COR-L47 (cell line): ENCODE data around the gene ZNF74.
"Not testable (repeated sequence)": the region's sequence is repeated elsewhere in the genome, so short reads cannot be mapped to it uniquely, and the experiment has no call there.

Source experiments
- DNase-seq: peaks from one replicate; lab custom pipeline; 2025; lab: John Stamatoyannopoulos, UW

ZNF74 gene

DNA sequence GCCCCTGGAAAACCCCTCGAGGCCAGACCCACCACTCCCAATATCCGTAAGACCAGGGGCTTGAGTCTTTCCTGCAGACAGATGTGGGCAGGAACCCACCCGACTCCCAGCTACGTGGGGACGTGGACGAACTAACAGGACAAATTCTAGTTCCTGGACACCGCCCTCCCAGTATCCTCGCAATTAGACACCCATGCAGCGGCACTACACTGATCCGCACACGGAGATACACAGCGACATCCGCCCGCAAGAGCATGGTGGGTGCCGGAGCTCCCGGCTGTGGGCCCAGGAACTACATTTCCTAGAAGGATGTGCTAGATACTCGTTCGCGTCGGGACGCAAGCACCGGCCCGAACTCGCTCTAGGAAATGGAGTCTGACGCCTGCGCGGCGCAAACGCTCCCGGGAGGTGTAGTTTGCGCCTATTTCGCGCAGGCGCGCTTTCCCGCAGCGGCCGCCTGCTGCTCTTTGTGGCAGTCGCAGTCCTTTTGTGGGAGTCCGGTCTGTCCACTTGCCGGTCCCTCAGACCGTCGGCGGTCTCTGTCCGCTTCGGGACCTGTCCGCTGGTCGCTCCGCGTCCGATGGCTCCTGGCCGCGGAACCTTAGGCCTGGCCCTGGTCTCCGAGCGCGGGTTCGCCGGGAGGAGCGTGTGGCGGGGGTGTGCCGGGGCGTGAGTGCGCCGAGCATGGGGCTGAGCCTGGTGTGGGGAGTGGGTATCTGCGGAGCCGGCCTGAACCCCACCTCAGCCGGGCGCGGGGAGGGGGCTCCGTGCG lies at the start of gene ZNF74:
Gene ZNF74 (plus strand): TSS at position 447 of the 772 bp plus-strand sequence. CDS start 478 bp downstream, outside the sequence.
- peak; percentile 93 for DNase-seq

GRCh38 chr22:20346553-20346952 lies 47.4 kb upstream of the ZNF74 start:
- not testable (repeated sequence) for DNase-seq

DNA sequence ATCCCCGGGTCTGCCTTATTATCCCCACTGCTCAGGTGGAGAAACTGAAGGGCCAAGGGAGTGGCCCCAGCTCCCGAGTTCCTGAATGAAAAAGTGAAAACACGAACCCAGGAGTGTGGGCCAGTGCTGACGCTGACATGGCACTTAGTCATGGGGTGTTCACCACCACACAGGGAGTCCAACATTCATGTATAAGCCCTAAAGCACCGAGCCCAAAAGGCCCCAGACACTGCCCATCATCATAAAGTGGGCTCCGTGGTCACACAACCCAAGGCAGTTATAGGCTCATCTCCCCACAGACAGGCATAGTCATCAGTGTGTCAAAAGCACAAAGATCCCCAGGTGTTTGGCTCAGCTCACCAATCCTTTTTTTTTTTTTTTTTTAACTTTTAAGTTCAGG lies 41.4 kb upstream of the ZNF74 start:
- DNase-seq: not testable (repeated sequence)

DNA sequence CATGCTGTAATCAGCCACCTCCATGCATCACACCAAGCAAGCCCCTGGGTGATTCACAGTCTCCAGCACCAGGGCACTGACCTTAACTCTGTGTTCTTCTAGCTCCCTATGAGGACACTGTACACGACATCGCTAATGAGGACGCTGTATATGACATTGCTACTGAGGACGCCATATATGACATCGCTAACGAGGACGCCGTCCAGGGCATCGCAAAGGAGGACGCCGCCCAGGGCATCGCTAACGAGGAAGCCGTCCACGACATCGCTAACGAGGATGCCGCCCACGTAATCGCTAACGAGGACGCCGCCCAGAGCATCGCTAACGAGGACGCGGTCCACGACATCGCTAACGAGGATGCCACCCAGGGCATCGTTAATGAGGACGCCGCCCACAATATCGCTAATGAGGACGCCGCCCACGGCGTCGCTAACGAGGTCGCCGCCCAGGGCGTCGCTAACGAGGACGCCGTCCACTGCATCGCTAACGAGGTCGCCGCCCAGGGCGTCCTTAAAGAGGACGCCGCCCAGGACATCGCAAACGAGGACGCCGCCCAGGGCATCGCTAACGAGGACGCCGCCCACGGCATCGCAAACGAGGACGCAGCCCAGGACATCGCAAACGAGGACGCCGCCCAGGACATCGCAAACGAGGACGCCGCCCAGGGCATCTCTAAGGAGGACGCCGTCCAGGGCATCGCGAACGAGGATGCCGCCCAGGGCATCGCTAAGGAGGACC lies 39.5 kb upstream of the ZNF74 start:
- no peak for DNase-seq

DNA sequence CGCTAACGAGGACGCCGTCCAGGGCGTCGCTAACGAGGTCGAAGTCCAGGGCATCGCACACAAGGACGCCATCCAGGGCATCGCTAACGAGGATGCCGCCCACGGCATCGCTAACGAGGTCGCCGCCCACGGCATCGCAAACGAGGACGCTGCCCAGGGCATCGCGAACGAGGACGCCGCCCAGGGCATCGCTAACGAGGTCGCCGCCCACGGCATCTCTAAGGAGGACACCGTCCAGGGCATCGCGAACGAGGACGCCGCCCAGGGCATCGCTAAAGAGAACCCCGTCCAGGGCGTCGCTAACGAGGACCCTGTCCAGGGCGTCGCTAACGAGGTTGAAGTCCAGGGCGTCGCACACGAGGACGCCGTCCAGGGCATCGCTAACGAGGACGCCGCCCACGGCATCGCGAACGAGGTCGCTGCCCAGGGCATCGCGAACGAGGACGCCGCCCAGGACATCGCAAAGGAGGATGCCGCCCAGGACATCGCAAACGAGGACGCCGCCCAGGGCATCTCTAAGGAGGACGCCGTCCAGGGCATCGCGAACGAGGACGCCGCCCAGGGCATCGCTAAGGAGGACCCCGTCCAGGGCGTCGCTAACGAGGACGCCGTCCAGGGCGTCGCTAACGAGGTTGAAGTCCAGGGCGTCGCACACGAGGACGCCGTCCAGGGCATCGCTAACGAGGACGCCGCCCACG lies 37.9 kb upstream of the ZNF74 start:
- not testable (repeated sequence) for DNase-seq

DNA sequence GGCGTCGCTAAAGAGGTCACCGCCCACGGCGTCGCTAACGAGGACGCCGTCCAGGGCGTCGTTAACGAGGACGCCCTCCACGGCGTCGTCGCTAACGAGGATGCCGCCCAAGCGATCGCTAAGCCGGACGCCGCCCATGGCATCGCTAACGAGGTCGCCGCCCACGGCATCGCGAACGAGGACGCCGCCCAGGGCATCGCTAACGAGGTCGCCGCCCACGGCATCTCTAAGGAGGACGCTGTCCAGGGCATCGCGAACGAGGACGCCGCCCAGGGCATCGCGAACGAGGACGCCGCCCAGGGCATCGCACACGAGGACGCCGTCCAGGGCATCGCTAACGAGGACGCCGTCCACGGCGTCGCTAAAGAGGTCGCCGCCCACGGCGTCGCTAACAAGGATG lies 37.0 kb upstream of the ZNF74 start:
- not testable (repeated sequence) for DNase-seq

DNA sequence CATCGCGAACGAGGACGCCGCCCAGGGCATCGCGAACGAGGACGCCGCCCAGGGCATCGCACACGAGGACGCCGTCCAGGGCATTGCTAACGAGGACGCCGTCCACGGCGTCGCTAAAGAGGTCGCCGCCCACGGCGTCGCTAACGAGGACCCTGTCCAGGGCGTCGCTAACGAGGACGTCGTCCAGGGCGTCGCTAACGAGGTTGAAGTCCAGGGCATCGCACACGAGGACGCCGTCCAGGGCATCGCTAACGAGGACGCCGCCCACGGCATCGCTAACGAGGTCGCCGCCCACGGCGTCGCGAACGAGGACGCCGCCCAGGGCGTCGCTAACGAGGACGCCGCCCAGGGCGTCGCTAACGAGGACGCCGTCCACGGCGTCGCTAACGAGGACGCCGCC lies 36.0 kb upstream of the ZNF74 start:
- DNase-seq: not testable (repeated sequence)

DNA sequence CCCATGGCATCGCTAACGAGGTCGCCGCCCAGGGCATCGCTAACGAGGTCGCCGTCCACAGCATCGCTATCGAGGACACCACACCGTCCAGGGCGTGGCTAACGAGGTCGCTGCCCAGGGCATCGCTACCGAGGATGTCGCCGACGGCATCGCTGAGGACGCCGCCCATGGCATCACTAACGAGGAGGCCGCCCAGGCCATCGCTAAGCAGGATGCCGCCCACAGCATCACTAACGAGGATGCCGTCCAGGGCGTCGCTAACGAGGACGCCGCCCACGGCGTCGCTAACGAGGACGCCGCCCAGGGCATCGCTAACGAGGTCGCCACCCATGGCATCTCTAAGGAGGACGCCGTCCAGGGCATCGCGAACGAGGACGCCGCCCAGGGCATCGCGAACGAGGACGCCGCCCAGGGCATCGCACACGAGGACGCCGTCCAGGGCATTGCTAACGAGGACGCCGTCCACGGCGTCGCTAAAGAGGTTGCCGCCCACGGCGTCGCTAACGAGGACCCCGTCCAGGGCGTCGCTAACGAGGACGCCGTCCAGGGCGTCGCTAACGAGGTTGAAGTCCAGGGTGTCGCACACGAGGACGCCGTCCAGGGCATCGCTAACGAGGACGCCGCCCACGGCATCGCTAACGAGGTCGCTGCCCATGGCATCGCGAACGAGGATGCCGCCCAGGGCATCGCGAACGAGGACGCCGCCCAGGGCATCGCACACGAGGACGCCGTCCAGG lies 35.3 kb upstream of the ZNF74 start:
- not testable (repeated sequence) for DNase-seq

GRCh38 chr22:20360261-20360660 lies 33.7 kb upstream of the ZNF74 start:
- not testable (repeated sequence) for DNase-seq

DNA sequence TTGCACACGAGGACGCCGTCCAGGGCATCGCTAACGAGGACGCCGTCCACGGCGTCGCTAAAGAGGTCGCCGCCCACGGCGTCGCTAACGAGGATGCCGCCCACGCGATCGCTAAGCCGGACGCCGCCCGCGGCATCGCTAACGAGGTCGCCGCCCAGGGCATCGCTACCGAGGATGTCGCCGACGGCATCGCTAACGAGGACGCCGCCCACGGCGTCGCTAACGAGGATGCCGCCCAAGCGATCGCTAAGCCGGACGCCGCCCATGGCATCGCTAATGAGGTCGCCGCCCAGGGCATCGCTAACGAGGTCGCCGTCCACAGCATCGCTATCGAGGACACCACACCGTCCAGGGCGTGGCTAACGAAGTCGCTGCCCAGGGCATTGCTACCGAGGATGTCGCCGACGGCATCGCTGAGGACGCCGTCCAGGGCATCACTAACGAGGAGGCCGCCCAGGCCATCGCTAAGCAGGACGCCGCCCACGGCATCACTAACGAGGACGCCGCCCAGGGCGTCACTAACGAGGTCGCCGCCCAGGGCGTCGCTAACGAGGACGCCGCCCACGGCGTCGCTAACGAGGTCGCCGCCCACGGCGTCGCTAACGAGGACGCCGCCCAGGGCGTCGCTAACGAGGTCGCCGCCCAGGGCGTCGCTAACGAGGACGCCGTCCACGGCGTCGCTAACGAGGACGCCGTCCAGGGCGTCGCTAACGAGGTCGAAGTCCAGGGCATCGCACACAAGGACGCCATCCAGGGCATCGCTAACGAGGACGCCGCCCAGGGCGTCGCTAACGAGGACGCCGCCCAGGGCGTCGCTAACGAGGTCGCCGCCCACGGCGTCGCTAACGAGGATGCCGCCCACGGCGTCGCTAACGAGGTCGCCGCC lies 32.8 kb upstream of the ZNF74 start:
- DNase-seq: not testable (repeated sequence)

DNA sequence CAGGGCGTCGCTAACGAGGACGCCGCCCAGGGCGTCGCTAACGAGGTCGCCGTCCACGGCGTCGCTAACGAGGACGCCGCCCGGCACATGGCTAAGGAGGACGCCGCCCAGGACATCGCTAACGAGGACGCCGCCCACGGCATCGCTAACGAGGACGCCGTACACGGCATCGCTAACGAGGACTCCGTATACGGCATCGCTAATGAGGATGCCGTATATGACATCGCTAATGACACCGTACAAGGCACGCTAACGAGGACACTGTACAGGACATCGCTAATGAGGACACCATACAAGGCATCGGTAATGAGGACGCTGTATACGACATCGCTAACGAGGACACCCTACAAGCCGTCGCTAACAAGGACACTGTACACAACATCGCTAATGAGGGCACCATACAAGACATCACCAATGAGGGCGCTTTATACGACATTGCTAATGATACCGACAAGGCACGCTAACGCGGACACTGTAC lies 32.2 kb upstream of the ZNF74 start:
- not testable (repeated sequence) for DNase-seq

DNA sequence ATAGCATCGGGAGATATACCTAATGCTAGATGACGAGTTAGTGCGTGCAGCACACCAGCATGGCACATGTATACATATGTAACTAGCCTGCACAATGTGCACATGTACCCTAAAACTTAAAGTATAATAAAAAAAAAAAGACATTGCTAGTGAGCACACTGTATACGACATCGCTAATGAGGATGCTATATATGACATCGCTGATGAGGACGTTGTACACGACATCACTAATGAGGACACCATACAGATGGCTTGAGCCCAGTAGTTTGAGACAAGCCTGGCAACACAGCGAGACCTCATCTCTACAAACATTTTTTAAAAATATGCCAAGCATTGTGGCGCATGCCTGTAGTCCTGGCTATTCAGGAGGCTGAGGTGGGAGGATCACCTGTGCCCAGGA lies 31.5 kb upstream of the ZNF74 start:
- DNase-seq: not testable (repeated sequence)

DNA sequence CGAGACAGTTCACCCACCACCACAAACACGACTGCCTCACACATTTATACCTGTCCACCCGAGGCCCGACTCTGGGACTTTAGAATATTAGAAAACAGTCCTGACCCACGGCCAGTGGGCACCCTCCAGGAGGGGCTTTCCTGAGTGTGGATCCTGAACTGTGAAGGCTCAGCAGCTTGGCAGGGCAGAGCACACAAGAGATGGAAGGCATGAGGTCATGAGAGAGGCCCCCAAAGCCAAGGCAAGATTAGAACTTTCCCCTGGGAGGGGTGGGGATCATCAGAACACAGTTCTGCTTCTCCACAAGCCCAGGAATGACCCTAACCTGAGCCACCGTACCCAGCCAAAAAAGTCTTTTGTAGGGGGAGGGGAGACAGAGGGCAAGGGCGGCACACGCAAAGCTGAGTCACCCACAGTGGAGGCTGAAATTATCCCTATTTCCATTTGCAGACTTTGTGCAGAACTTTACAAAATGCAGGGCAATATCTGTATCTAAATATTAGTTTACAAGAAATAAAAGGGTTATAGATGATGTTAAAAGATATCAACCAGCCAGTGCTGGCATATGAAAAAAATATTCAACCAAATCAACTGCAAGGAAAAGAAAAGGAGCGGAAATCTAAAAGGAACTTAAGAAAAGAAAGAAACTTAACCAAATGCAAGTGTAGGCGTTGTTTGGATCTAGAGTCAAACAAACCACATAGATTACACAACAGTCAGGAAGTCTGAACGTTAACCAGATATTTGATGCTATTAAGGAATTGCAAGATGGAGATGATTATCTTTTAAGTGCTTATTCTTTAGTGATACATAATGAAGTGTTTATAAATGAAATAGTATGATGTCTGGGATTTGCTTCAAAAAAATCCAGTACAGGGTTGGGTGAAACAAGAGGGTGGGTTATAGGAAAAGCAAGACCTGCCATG lies 29.4 kb upstream of the ZNF74 start:
- not testable (repeated sequence) for DNase-seq

GRCh38 chr22:20366841-20367240 lies 27.1 kb upstream of the ZNF74 start:
- not testable (repeated sequence) for DNase-seq

DNA sequence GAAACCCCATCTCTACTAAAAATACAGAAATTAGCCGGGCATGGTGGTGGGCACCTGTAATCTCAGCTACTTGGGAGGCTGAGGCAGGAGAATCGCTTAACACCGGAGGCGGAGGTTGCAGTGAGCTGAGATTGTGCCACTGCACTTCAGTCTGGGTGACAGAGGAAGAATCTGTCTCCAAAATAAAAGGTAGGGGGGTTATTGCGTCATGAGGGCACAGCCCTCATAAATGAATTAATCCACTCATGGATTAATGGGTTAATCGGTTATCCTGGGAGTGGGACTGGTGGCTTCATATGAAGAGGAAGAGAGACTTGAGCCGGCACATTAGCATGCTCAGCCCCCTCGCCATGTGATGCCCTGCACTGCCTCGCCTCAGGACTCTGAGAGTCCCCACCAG lies 25.1 kb upstream of the ZNF74 start:
- DNase-seq: not testable (repeated sequence)

GRCh38 chr22:20371687-20372086 lies 22.3 kb upstream of the ZNF74 start:
- not testable (repeated sequence) for DNase-seq

GRCh38 chr22:20372406-20372854 lies 21.5 kb upstream of the ZNF74 start:
- DNase-seq: peak; percentile 50

- DNase-seq: not testable (repeated sequence)
Measured at GRCh38 chr22:20373195-20373706, 20.7 kb upstream of the ZNF74 start.

DNA sequence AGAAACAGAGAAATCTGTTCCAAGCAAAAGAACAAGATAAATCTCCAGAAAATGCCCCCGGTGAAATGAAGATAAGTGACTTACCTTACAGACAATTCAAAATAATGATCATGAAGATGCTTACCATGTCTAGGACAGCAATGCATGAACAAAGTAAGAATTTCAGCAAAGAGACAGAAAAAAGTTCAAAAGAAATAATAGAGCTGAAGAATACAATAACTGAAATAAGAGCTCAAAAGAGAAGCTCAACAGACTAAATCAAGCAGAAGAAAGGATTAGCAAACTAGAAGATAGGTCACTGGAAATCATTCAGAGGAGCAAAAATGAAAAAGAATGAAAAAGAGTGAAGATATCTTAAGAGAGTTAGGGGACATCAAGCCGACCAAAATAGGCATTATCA lies 19.8 kb upstream of the ZNF74 start:
- DNase-seq: not testable (repeated sequence)
